ENCODE results near the gene DTX1.
A peak's percentile ranks its signal among the peaks of the same experiment; 100 is the strongest.

The DTX1 gene

GRCh38 chr12:113077859-113078255, 21.3 kb downstream of the DTX1 start:
- Histone ChIP-seq H3K36me3 (ENCODE audit: control insufficient read depth in 4 of 4, insufficient read depth in 4 of 4, low read length in 3 of 4) (no peaks in the 10 kb centered on the region), H3K27ac (ENCODE audit: insufficient read depth in 1 of 2, low read depth in 1 of 2, low read length in 2 of 2, poor library complexity in 1 of 2, severe bottlenecking in 2 of 2) (no peak overlapping the region), H3K27me3 (replicated peaks in 2 of 5; ENCODE audit: control insufficient read depth in 4 of 5, insufficient read depth in 5 of 5, low read length in 4 of 5) (peaks cover 0 to 46% (median 14%) of the 10 kb centered on the region in 5 experiments), H3K4me1 (ENCODE audit: control extremely low read depth in 1 of 4, control insufficient read depth in 4 of 4, insufficient read depth in 4 of 4, low read length in 3 of 4) (peaks cover 0 to 12% (median 7%) of the 10 kb centered on the region in 4 experiments), H3K4me3 (ENCODE audit: control insufficient read depth in 1 of 7, extremely low read depth in 1 of 7, insufficient read depth in 4 of 7, low read depth in 2 of 7, low read length in 6 of 7) (peak overlapping the region in 1 of 7 experiments; percentile 36), H3K9me3 (ENCODE audit: control extremely low read depth in 1 of 5, control insufficient read depth in 4 of 5, insufficient read depth in 2 of 5, low read depth in 1 of 5, low read length in 4 of 5) (no peaks in the 10 kb centered on the region)
- ChIA-PET POLR2A (no interaction called here), CTCF (interaction anchor here (1.2 to 1.8 kb wide), 2 partner anchors 18 to 29 kb away, joined by 3 read pairs; no protein-coding TSS in a partner anchor)
- DNase-seq, result no peak
- WGBS (ENCODE audit: insufficient coverage), result 8% methylated on average over 26 of the region's 48 CpGs

DNA sequence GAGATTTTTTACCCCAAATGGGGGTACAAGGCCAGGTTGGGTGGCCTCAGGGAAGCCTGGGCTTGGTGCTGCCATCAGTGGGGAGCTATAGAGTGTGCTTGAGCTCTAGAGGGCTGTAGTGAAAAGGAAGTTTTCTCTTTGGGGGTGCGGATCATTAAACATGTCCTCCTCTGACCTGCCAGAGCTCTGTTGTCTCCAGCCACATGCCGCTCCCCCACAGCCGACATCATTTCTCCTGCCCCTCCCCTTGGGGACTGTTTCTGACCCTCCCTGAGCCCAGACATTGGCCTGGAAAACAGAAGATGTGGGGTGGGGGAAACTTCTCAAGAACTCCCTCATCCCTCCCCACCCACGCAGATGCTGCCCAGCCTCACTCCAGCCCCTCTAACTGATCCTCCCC, 25.3 kb downstream of the DTX1 start:
- no peaks in the 10 kb centered on the region for H3K9me3 ChIP-seq (ENCODE audit: control extremely low read depth in 1 of 5, control insufficient read depth in 4 of 5, insufficient read depth in 2 of 5, low read depth in 1 of 5, low read length in 4 of 5)
- peaks cover 0 to 37% (median 14%) of the 10 kb centered on the region in 5 experiments for H3K27me3 ChIP-seq (replicated peaks in 2 of 5; ENCODE audit: control insufficient read depth in 4 of 5, insufficient read depth in 5 of 5, low read length in 4 of 5)
- CTCF ChIA-PET, result interaction anchor here (0.9 to 1.6 kb wide), 3 partner anchors 15 to 18 kb away, joined by 3 to 8 read pairs (median 3); no protein-coding TSS in a partner anchor
- WGBS (ENCODE audit: insufficient coverage), result 100% methylated on average over 1 of the region's 4 CpGs
- POLR2A ChIA-PET, result no interaction called here
- H3K4me1 ChIP-seq (ENCODE audit: control extremely low read depth in 1 of 4, control insufficient read depth in 4 of 4, insufficient read depth in 4 of 4, low read length in 3 of 4), result peaks cover 0 to 15% (median 10%) of the 10 kb centered on the region in 4 experiments
- no peak overlapping the region for H3K27ac ChIP-seq (ENCODE audit: insufficient read depth in 1 of 2, low read depth in 1 of 2, low read length in 2 of 2, poor library complexity in 1 of 2, severe bottlenecking in 2 of 2)
- H3K36me3 ChIP-seq (ENCODE audit: control insufficient read depth in 4 of 4, insufficient read depth in 4 of 4, low read length in 3 of 4), result no peaks in the 10 kb centered on the region
- H3K4me3 ChIP-seq (ENCODE audit: control insufficient read depth in 1 of 7, extremely low read depth in 1 of 7, insufficient read depth in 4 of 7, low read depth in 2 of 7, low read length in 6 of 7), result no peak overlapping the region
- DNase-seq, result no peak

DNA sequence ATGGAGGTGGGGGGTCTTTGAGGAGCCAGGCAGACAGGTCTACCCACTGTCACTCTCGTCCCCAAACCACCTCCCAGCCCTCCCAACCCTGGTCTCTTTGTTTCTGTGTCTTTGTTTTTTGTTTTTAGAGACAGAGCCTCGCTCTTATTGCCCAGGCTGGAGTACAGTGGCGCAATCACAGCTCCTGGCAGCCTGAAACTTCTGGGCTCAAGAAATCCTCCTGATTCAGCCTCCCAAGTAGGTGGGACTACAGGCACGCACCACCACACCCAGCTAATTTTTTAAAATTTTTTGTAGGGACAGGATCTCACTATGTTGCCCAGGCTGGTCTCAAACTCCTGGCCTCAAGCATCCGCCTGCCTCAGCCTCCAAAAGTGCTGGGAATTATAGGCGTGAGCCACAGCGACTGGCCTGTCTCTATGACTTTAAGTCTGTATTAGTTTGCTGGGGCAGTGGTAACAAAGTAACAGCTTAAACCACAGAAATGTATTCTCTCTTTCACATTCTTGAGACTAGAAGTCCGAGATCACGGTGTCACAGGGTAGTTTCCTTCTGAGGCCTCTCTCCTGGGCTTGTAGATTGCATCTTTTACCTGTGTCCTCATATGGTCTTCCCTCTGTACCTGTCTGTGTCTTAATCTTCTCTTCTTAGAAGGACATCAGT, 26.1 kb downstream of the DTX1 start:
- ChIA-PET CTCF (interaction anchor here (0.9 to 1.6 kb wide), 4 partner anchors 14 to 34 kb away, joined by 3 to 8 read pairs (median 4); no protein-coding TSS in a partner anchor), POLR2A (no interaction called here)
- Histone ChIP-seq H3K27ac (ENCODE audit: insufficient read depth in 1 of 2, low read depth in 1 of 2, low read length in 2 of 2, poor library complexity in 1 of 2, severe bottlenecking in 2 of 2) (no peak overlapping the region), H3K9me3 (ENCODE audit: control extremely low read depth in 1 of 5, control insufficient read depth in 4 of 5, insufficient read depth in 2 of 5, low read depth in 1 of 5, low read length in 4 of 5) (no peaks in the 10 kb centered on the region), H3K27me3 (replicated peaks in 2 of 5; ENCODE audit: control insufficient read depth in 4 of 5, insufficient read depth in 5 of 5, low read length in 4 of 5) (peaks cover 0 to 30% (median 14%) of the 10 kb centered on the region in 5 experiments), H3K4me1 (ENCODE audit: control extremely low read depth in 1 of 4, control insufficient read depth in 4 of 4, insufficient read depth in 4 of 4, low read length in 3 of 4) (peaks cover 0 to 15% (median 14%) of the 10 kb centered on the region in 4 experiments), H3K4me3 (ENCODE audit: control insufficient read depth in 1 of 7, extremely low read depth in 1 of 7, insufficient read depth in 4 of 7, low read depth in 2 of 7, low read length in 6 of 7) (no peak overlapping the region), H3K36me3 (ENCODE audit: control insufficient read depth in 4 of 4, insufficient read depth in 4 of 4, low read length in 3 of 4) (no peaks in the 10 kb centered on the region)
- no peak for DNase-seq
- WGBS (ENCODE audit: insufficient coverage), result 98% methylated on average over 8 of the region's 9 CpGs

GRCh38 chr12:113083863-113084435, 27.4 kb downstream of the DTX1 start:
- peaks cover 0 to 17% (median 4%) of the 10 kb centered on the region in 5 experiments for H3K27me3 ChIP-seq (replicated peaks in 2 of 5; ENCODE audit: control insufficient read depth in 4 of 5, insufficient read depth in 5 of 5, low read length in 4 of 5)
- no peak overlapping the region for H3K4me3 ChIP-seq (ENCODE audit: control insufficient read depth in 1 of 7, extremely low read depth in 1 of 7, insufficient read depth in 4 of 7, low read depth in 2 of 7, low read length in 6 of 7)
- no peaks in the 10 kb centered on the region for H3K36me3 ChIP-seq (ENCODE audit: control insufficient read depth in 4 of 4, insufficient read depth in 4 of 4, low read length in 3 of 4)
- H3K27ac ChIP-seq (ENCODE audit: insufficient read depth in 1 of 2, low read depth in 1 of 2, low read length in 2 of 2, poor library complexity in 1 of 2, severe bottlenecking in 2 of 2), result no peak overlapping the region
- POLR2A ChIA-PET, result no interaction called here
- 95% methylated on average over 11 of the region's 11 CpGs for WGBS (ENCODE audit: insufficient coverage)
- peaks cover 0 to 15% (median 12%) of the 10 kb centered on the region in 4 experiments for H3K4me1 ChIP-seq (ENCODE audit: control extremely low read depth in 1 of 4, control insufficient read depth in 4 of 4, insufficient read depth in 4 of 4, low read length in 3 of 4)
- no peaks in the 10 kb centered on the region for H3K9me3 ChIP-seq (ENCODE audit: control extremely low read depth in 1 of 5, control insufficient read depth in 4 of 5, insufficient read depth in 2 of 5, low read depth in 1 of 5, low read length in 4 of 5)
- CTCF ChIA-PET, result interaction anchor here (0.6 to 2.0 kb wide), 5 partner anchors 11 to 106 kb away, joined by 3 to 9 read pairs (median 3); no protein-coding TSS in a partner anchor
- DNase-seq, result no peak

DNA sequence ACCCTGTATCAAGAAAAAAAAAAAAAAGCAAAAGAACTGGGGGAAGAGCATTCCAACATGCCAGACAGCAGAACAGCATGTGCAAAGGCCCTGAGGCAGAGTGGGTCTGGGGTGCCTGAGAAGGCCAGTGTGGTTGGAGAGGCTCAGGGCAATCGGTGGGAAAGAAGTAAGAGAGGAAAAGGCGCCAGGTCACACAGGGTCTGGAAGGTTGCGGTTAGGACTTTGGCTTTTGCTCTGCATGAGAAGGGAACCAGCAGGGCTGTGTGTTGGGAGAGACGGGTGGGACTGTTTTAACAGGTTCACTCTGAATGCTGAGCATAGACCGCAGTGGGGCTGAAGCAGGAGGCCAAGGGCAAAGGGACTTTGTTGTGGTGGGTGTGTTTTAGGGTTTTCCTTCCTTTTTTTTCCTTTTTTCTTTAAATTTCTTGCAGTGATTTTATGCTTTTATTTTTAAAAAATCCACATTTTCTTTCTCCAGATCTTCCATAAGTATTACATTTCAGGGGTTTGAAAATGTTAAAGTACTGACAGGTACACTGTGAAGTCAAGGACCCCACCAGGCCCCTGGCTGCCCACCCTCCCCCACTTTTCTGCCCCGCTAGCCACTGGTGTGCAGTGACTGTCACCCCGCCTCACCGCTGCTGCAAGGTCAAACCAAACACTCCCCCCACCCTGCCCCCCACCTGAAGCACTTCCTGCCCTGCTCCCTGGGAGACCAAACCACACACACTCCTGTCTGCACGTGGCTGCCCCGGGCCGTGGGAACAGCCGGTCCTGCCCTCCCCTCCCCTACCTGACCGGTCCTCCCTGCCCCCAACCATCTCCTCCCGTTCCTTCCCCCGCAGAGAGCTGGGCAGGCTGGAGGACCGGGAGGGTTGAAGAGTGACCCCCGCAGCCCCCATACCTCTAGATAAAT, 30.0 kb downstream of the DTX1 start:
- Histone ChIP-seq H3K4me3 (ENCODE audit: control insufficient read depth in 1 of 7, extremely low read depth in 1 of 7, insufficient read depth in 4 of 7, low read depth in 2 of 7, low read length in 6 of 7) (no peak overlapping the region), H3K27me3 (replicated peaks in 2 of 5; ENCODE audit: control insufficient read depth in 4 of 5, insufficient read depth in 5 of 5, low read length in 4 of 5) (peaks cover 0 to 4% (median 2%) of the 10 kb centered on the region in 5 experiments), H3K36me3 (ENCODE audit: control insufficient read depth in 4 of 4, insufficient read depth in 4 of 4, low read length in 3 of 4) (no peaks in the 10 kb centered on the region), H3K9me3 (ENCODE audit: control extremely low read depth in 1 of 5, control insufficient read depth in 4 of 5, insufficient read depth in 2 of 5, low read depth in 1 of 5, low read length in 4 of 5) (no peaks in the 10 kb centered on the region), H3K27ac (ENCODE audit: insufficient read depth in 1 of 2, low read depth in 1 of 2, low read length in 2 of 2, poor library complexity in 1 of 2, severe bottlenecking in 2 of 2) (no peak overlapping the region), H3K4me1 (ENCODE audit: control extremely low read depth in 1 of 4, control insufficient read depth in 4 of 4, insufficient read depth in 4 of 4, low read length in 3 of 4) (peaks cover 0 to 15% (median 12%) of the 10 kb centered on the region in 4 experiments)
- no peak for DNase-seq
- 39% methylated on average over 7 of the region's 17 CpGs for WGBS (ENCODE audit: insufficient coverage)
- ChIA-PET CTCF (interaction anchor here (0.5 to 2.0 kb wide), 5 partner anchors 11 to 38 kb away, joined by 3 to 9 read pairs (median 4); no protein-coding TSS in a partner anchor), POLR2A (no interaction called here)

GRCh38 chr12:113087193-113087592, 30.7 kb downstream of the DTX1 start:
- Histone ChIP-seq H3K9me3 (ENCODE audit: control extremely low read depth in 1 of 5, control insufficient read depth in 4 of 5, insufficient read depth in 2 of 5, low read depth in 1 of 5, low read length in 4 of 5) (no peaks in the 10 kb centered on the region), H3K4me1 (ENCODE audit: control extremely low read depth in 1 of 4, control insufficient read depth in 4 of 4, insufficient read depth in 4 of 4, low read length in 3 of 4) (peaks cover 0 to 15% (median 13%) of the 10 kb centered on the region in 4 experiments), H3K27me3 (replicated peaks in 2 of 5; ENCODE audit: control insufficient read depth in 4 of 5, insufficient read depth in 5 of 5, low read length in 4 of 5) (peaks cover 0 to 7% (median 2%) of the 10 kb centered on the region in 5 experiments), H3K27ac (ENCODE audit: insufficient read depth in 1 of 2, low read depth in 1 of 2, low read length in 2 of 2, poor library complexity in 1 of 2, severe bottlenecking in 2 of 2) (no peak overlapping the region), H3K36me3 (ENCODE audit: control insufficient read depth in 4 of 4, insufficient read depth in 4 of 4, low read length in 3 of 4) (no peaks in the 10 kb centered on the region), H3K4me3 (ENCODE audit: control insufficient read depth in 1 of 7, extremely low read depth in 1 of 7, insufficient read depth in 4 of 7, low read depth in 2 of 7, low read length in 6 of 7) (no peak overlapping the region)
- POLR2A ChIA-PET, result no interaction called here
- WGBS (ENCODE audit: insufficient coverage), result 58% methylated on average over 4 of the region's 5 CpGs
- peak in 2 of 3 donors; percentile 49 to 61 for DNase-seq
- CTCF ChIA-PET, result interaction anchor here (0.7 to 1.2 kb wide), 3 partner anchors 18 to 39 kb away, joined by 3 to 4 read pairs (median 4); no protein-coding TSS in a partner anchor

All from common myeloid progenitor, CD34-positive (primary cell).